Measurements from ENCODE around the gene USP9Y.

GRCh38 chrY:12784521-12784920, 83.5 kb downstream of the USP9Y start:
- no peak for TF ChIP-seq CTCF (IDR thresholded peaks at IDR 0.05)
- TF ChIP-seq POLR2A (IDR thresholded peaks at IDR 0.05) = no peak
- no peak for TF ChIP-seq POLR2AphosphoS5 (IDR thresholded peaks at IDR 0.05)
- no peak for TF ChIP-seq EP300 (IDR thresholded peaks at IDR 0.05)

Data from gastroesophageal sphincter (tissue), 3 donors.